Measurements from ENCODE around the gene FAM107A. TPM values are rescaled to one million over a fixed set of nuclear protein-coding genes. Genes with fewer than 3 reads are reported as not detected.

The FAM107A gene
- total RNA-seq, 1 experiment from 2014 or later, result not detected

- POLR2A ChIA-PET (ENCODE audit: low non-redundant PET), result no interaction called here
- BruUV-seq (replicated peaks), result no TSS peak
- no peak for DNase-seq (ENCODE audit: low spot score)
- H3K27me3 ChIP-seq (replicated peaks; ENCODE audit: insufficient read depth, low read depth, low read length, poor library complexity), result no peaks in the 10 kb centered on the region
- H3K9me3 ChIP-seq (ENCODE audit: low read depth, low read length, poor library complexity, severe bottlenecking), result no peaks in the 10 kb centered on the region
- intact Hi-C loops (cut with micrococcal nuclease; ENCODE audit: unreplicated experiment), result no loop called here
- H3K27ac ChIP-seq (ENCODE audit: low read depth, low read length, poor library complexity, severe bottlenecking), result no peak overlapping the region
- peaks cover 6% of the 10 kb centered on the region for H3K4me1 ChIP-seq (ENCODE audit: insufficient read depth, low read length, poor library complexity, severe bottlenecking)
- CTCF ChIA-PET, result no interaction called here
- TF ChIP-seq, protein P1, sequence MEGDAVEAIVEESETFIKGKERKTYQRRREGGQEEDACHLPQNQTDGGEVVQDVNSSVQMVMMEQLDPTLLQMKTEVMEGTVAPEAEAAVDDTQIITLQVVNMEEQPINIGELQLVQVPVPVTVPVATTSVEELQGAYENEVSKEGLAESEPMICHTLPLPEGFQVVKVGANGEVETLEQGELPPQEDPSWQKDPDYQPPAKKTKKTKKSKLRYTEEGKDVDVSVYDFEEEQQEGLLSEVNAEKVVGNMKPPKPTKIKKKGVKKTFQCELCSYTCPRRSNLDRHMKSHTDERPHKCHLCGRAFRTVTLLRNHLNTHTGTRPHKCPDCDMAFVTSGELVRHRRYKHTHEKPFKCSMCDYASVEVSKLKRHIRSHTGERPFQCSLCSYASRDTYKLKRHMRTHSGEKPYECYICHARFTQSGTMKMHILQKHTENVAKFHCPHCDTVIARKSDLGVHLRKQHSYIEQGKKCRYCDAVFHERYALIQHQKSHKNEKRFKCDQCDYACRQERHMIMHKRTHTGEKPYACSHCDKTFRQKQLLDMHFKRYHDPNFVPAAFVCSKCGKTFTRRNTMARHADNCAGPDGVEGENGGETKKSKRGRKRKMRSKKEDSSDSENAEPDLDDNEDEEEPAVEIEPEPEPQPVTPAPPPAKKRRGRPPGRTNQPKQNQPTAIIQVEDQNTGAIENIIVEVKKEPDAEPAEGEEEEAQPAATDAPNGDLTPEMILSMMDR (conservative IDR thresholded peaks at IDR 0.05; ENCODE audit: low read depth, low read length), result no peak
- TF ChIP-seq EZH2 (IDR thresholded peaks at IDR 0.05; ENCODE audit: borderline replicate concordance, low read depth, low read length, poor library complexity, severe bottlenecking), result no peak
- no peaks in the 10 kb centered on the region for H3K36me3 ChIP-seq (ENCODE audit: insufficient read depth, low read length, poor library complexity, severe bottlenecking)
- no peak overlapping the region for H3K4me3 ChIP-seq (ENCODE audit: low read depth, low read length, poor library complexity, severe bottlenecking)
These were observed 1.1 kb downstream of the FAM107A start for GRCh38 chr3:58575971-58576652.

GRCh38 chr3:58574682-58575081, 2.5 kb downstream of the FAM107A start:
- BruUV-seq (replicated peaks), result no TSS peak
- no peaks in the 10 kb centered on the region for H3K27me3 ChIP-seq (replicated peaks; ENCODE audit: insufficient read depth, low read depth, low read length, poor library complexity)
- no peaks in the 10 kb centered on the region for H3K36me3 ChIP-seq (ENCODE audit: insufficient read depth, low read length, poor library complexity, severe bottlenecking)
- POLR2A ChIA-PET (ENCODE audit: low non-redundant PET), result no interaction called here
- TF ChIP-seq, protein P1 (conservative IDR thresholded peaks at IDR 0.05; ENCODE audit: low read depth, low read length), result no peak
- TF ChIP-seq EZH2 (IDR thresholded peaks at IDR 0.05; ENCODE audit: borderline replicate concordance, low read depth, low read length, poor library complexity, severe bottlenecking), result no peak
- CTCF ChIA-PET, result no interaction called here
- no peaks in the 10 kb centered on the region for H3K4me1 ChIP-seq (ENCODE audit: insufficient read depth, low read length, poor library complexity, severe bottlenecking)
- intact Hi-C loops (cut with micrococcal nuclease; ENCODE audit: unreplicated experiment), result no loop called here
- H3K9me3 ChIP-seq (ENCODE audit: low read depth, low read length, poor library complexity, severe bottlenecking), result no peaks in the 10 kb centered on the region
- DNase-seq (ENCODE audit: low spot score), result no peak
- no peak overlapping the region for H3K27ac ChIP-seq (ENCODE audit: low read depth, low read length, poor library complexity, severe bottlenecking)
- no peak overlapping the region for H3K4me3 ChIP-seq (ENCODE audit: low read depth, low read length, poor library complexity, severe bottlenecking)

GRCh38 chr3:58574106-58574505, 3.1 kb downstream of the FAM107A start:
- ChIA-PET POLR2A (ENCODE audit: low non-redundant PET) (no interaction called here), CTCF (no interaction called here)
- Histone ChIP-seq H3K27ac (ENCODE audit: low read depth, low read length, poor library complexity, severe bottlenecking) (no peak overlapping the region), H3K4me1 (ENCODE audit: insufficient read depth, low read length, poor library complexity, severe bottlenecking) (no peaks in the 10 kb centered on the region), H3K9me3 (ENCODE audit: low read depth, low read length, poor library complexity, severe bottlenecking) (no peaks in the 10 kb centered on the region), H3K4me3 (ENCODE audit: low read depth, low read length, poor library complexity, severe bottlenecking) (no peak overlapping the region), H3K36me3 (ENCODE audit: insufficient read depth, low read length, poor library complexity, severe bottlenecking) (no peaks in the 10 kb centered on the region), H3K27me3 (replicated peaks; ENCODE audit: insufficient read depth, low read depth, low read length, poor library complexity) (no peaks in the 10 kb centered on the region)
- intact Hi-C loops (cut with micrococcal nuclease; ENCODE audit: unreplicated experiment), result no loop called here
- no peak for TF ChIP-seq EZH2 (IDR thresholded peaks at IDR 0.05; ENCODE audit: borderline replicate concordance, low read depth, low read length, poor library complexity, severe bottlenecking)
- TF ChIP-seq, protein P1 (conservative IDR thresholded peaks at IDR 0.05; ENCODE audit: low read depth, low read length), result no peak
- no peak for DNase-seq (ENCODE audit: low spot score)
- BruUV-seq (replicated peaks), result no TSS peak

All from A673 (cell line).